MM.1S (cell line): ENCODE measurements around the gene DNER.

Source experiments
- EZH2phosphoT487 ChIP-seq: fragments of 300-600 bp; sonication (generic); IDR thresholded peaks from 2 replicates; pipeline ENCODE4 v1.6.1; 2018; ENCODE audit warnings: antibody characterized with exemption, low read length
- TF ChIP-seq, protein P1 (sequence below): fragments of 300-600 bp; sonication (generic); IDR thresholded peaks from 2 replicates; pipeline ENCODE4 v1.5.1; 2016; ENCODE audit warnings: antibody characterized with exemption, low read length, mixed read lengths

DNA sequence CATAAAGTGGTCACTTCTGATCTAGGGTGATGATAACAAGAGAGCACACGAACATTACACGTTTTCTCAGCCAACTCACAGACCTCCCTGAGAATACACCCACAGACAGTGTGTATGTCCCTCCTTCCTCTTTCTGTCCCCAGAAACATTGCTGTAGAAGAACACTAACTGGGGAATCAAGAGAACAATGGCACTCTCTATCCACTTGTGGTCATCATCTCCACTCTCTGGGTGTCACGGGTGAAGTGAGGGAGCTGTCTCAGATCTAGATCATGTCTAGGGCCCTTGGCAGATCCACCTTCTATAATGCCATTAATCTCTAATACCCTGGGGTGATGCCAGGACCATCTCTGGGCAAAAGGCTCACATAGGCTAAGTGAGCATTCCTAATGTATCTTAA lies 97.9 kb downstream of the DNER start:
- TF ChIP-seq, protein P1, sequence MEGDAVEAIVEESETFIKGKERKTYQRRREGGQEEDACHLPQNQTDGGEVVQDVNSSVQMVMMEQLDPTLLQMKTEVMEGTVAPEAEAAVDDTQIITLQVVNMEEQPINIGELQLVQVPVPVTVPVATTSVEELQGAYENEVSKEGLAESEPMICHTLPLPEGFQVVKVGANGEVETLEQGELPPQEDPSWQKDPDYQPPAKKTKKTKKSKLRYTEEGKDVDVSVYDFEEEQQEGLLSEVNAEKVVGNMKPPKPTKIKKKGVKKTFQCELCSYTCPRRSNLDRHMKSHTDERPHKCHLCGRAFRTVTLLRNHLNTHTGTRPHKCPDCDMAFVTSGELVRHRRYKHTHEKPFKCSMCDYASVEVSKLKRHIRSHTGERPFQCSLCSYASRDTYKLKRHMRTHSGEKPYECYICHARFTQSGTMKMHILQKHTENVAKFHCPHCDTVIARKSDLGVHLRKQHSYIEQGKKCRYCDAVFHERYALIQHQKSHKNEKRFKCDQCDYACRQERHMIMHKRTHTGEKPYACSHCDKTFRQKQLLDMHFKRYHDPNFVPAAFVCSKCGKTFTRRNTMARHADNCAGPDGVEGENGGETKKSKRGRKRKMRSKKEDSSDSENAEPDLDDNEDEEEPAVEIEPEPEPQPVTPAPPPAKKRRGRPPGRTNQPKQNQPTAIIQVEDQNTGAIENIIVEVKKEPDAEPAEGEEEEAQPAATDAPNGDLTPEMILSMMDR, result no peak
- no peak for TF ChIP-seq EZH2phosphoT487
